A549 (cell line): ENCODE measurements around the gene TMEM213. TPM values are rescaled to one million over a fixed set of nuclear protein-coding genes. Genes with fewer than 3 reads are reported as not detected.

Experiments
- ATAC-seq, 2 experiments: fragments of 200-7000 bp in 1 of 2; fragments of >200 bp in 1 of 2; cut with Nextera tagmentation in 1 of 2; cut with Tn5 transposase in 1 of 2; 3 replicates each; pipeline versions ENCODE4 v1.8.0 to v1.9.1; 2018 to 2020; ENCODE audit warnings: mild to moderate bottlenecking in 1 of 2, moderate library complexity in 1 of 2
- CTCF ChIA-PET: fragments of 300-600 bp; sonication (Branson Sonifier 250); formaldehyde crosslinking; extraction: SDS; loops from one replicate; lab custom pipeline; 2021; ENCODE audit warnings: antibody characterized with exemption, inconsistent platforms; lab: Yijun Ruan, JAX
- POLR2A ChIA-PET: fragments of 350-600 bp; formaldehyde crosslinking; extraction: SDS; loops from one replicate; lab custom pipeline; 2021; ENCODE audit warnings: antibody characterized with exemption, inconsistent platforms; lab: Yijun Ruan, JAX
- DNase-seq, 2 experiments: peaks; one replicate each; pipeline versions ENCODE4 v3.0.0 to v3.0.0-alpha.2; 2011 to 2016; ENCODE audit warnings: low read depth in 1 of 2, low spot score in 1 of 2
- FAIRE-seq: peaks from 2 replicates; lab custom pipeline; 2011; peaks lifted over from hg19 to GRCh38; lab: Jason Lieb, UNC
- H3K27ac ChIP-seq, 2 experiments: fragments of >200 bp; sonication (Bioruptor Twin); formaldehyde crosslinking; 3 replicates each; pipeline ENCODE4 v1.5.1; 2016 to 2017
- H3K4me1 ChIP-seq: fragments of >200 bp; sonication (Bioruptor Twin); formaldehyde crosslinking; 3 replicates; pipeline ENCODE4 v1.6.1; 2016
- H3K4me2 ChIP-seq: fragments of >200 bp; sonication (Bioruptor Twin); formaldehyde crosslinking; 3 replicates; pipeline ENCODE4 v1.6.1; 2016
- H3K4me3 ChIP-seq: fragments of >200 bp; sonication (Bioruptor Twin); formaldehyde crosslinking; 3 replicates; pipeline ENCODE4 v1.5.1; 2016
- H3K9me3 ChIP-seq: fragments of >200 bp; sonication (Bioruptor Twin); formaldehyde crosslinking; 3 replicates; pipeline ENCODE4 v1.6.1; 2016
- CBX2 ChIP-seq: fragments of 200-600 bp; sonication (generic); IDR thresholded peaks from 2 replicates; pipeline ENCODE4 v1.6.1; 2016; ENCODE audit warnings: low read depth, mild to moderate bottlenecking, borderline replicate concordance
- CEBPB ChIP-seq, 2 experiments: fragments of >200 bp in 1 of 2; sonication (Bioruptor Twin) in 1 of 2; formaldehyde crosslinking in 1 of 2; IDR thresholded peaks; 2 replicates each; pipeline ENCODE4 v1.6.1; 2012 to 2016
- CHD4 ChIP-seq: fragments of 200-600 bp; sonication (generic); IDR thresholded peaks from 2 replicates; pipeline ENCODE4 v1.6.1; 2016; ENCODE audit warnings: antibody characterized with exemption, mild to moderate bottlenecking, borderline replicate concordance
- EHF ChIP-seq: fragments of 250-450 bp; sonication (Bioruptor Pico); IDR thresholded peaks from 2 replicates; pipeline ENCODE4 v1.5.0; 2020; ENCODE audit warnings: mild to moderate bottlenecking
- FOSL2 ChIP-seq, 2 experiments: fragments of 450-650 bp in 1 of 2; fragments of >200 bp in 1 of 2; sonication (Bioruptor Twin) in 1 of 2; formaldehyde crosslinking; IDR thresholded peaks; 2 replicates each; pipeline versions ENCODE4 v1.5.0 to v1.6.1; 2016 to 2020; ENCODE audit warnings: mild to moderate bottlenecking in 1 of 2, moderate library complexity in 1 of 2
- HDAC2 ChIP-seq: fragments of 200-600 bp; sonication (generic); IDR thresholded peaks from 2 replicates; pipeline ENCODE4 v1.6.1; 2016
- HES2 ChIP-seq: fragments of >200 bp; sonication (Bioruptor Twin); formaldehyde crosslinking; IDR thresholded peaks from 2 replicates; pipeline ENCODE4 v1.6.1; 2016
- HMGXB4 ChIP-seq: fragments of 250-450 bp; sonication (Bioruptor Pico); IDR thresholded peaks from 2 replicates; pipeline ENCODE4 v1.5.0; 2021; ENCODE audit warnings: mild to moderate bottlenecking, moderate library complexity, borderline replicate concordance
- KDM1A ChIP-seq: fragments of 200-600 bp; sonication (generic); IDR thresholded peaks from 2 replicates; pipeline ENCODE4 v1.6.1; 2016; ENCODE audit warnings: low read depth, mild to moderate bottlenecking
- MAFK ChIP-seq: fragments of 450-650 bp; IDR thresholded peaks from 2 replicates; pipeline ENCODE4 v1.6.1; 2014; ENCODE audit not compliant: partially characterized antibody
- MAZ ChIP-seq: fragments of 150-350 bp; IDR thresholded peaks from 2 replicates; pipeline ENCODE4 v1.6.1; 2014; ENCODE audit warnings: antibody characterized with exemption, low read depth, low read length, borderline replicate concordance
- MYC ChIP-seq: IDR thresholded peaks from 2 replicates; pipeline ENCODE4 v1.6.1; 2012; ENCODE audit warnings: mild to moderate bottlenecking, inconsistent platforms, low read length, improper control_type of control experiment, borderline replicate concordance
- NR3C1 ChIP-seq: fragments of >200 bp; sonication (Bioruptor Twin); formaldehyde crosslinking; IDR thresholded peaks from 3 replicates; pipeline ENCODE4 v1.6.1; 2017
- PHF8 ChIP-seq: fragments of 200-600 bp; sonication (generic); IDR thresholded peaks from 2 replicates; pipeline ENCODE4 v1.6.1; 2016; ENCODE audit warnings: low read depth, mild to moderate bottlenecking, antibody characterized with exemption, moderate library complexity, borderline replicate concordance
- RAD21 ChIP-seq, 2 experiments: fragments of >200 bp in 1 of 2; sonication (Bioruptor Twin) in 1 of 2; formaldehyde crosslinking in 1 of 2; IDR thresholded peaks in 1 of 2; conservative IDR thresholded peaks in 1 of 2; 2 replicates in 1 of 2; 3 replicates in 1 of 2; pipeline ENCODE4 v1.6.1; 2012 to 2018; ENCODE audit warnings: inconsistent platforms in 1 of 2
- RCOR1 ChIP-seq: fragments of 150-350 bp; IDR thresholded peaks from 2 replicates; pipeline ENCODE4 v1.6.1; 2014; ENCODE audit warnings: antibody characterized with exemption, low read length, low read depth
- ZC3H11A ChIP-seq: fragments of 450-650 bp; IDR thresholded peaks from 2 replicates; pipeline ENCODE4 v1.6.1; 2014; ENCODE audit warnings: antibody characterized with exemption, mild to moderate bottlenecking
- ZFP36 ChIP-seq: fragments of 450-650 bp; IDR thresholded peaks from 2 replicates; pipeline ENCODE4 v1.6.1; 2014; ENCODE audit warnings: borderline replicate concordance; ENCODE audit not compliant: partially characterized antibody
- WGBS: methylation state at CpG from one replicate; pipeline ENCODE4 v1.1.6; 2017; ENCODE audit errors: missing lambda C conversion rate; 5-methylcytosine and 5-hydroxymethylcytosine counted together
- polyA plus RNA-seq, 4 experiments: library from polyadenylated mRNA; depleted of rRNA in 3 of 4; stranded (reverse); fragments of >200 nt; fragmentation: RNase III in 1 of 4; extraction: RNeasy Plus Mini Kit Qiagen cat#74134 plus additional on column Dnase treatment in 1 of 4; gene quantifications; 2 replicates in 3 of 4; 3 replicates in 1 of 4; pipeline ENCODE4 v1.2.3, GENCODE V29; 2011 to 2017
- TF ChIP-seq, protein P1 (sequence below): fragments of 450-650 bp; IDR thresholded peaks from 2 replicates; pipeline ENCODE4 v1.6.1; 2014; ENCODE audit warnings: antibody characterized with exemption
- TF ChIP-seq, protein P2 (sequence below): fragments of >200 bp; sonication (Bioruptor Twin); formaldehyde crosslinking; IDR thresholded peaks from 3 replicates; pipeline ENCODE4 v1.6.1; 2016
- TF ChIP-seq, protein P3 (sequence below): IDR thresholded peaks from 2 replicates; pipeline ENCODE4 v1.6.1; 2012
- TF ChIP-seq, protein P4 (sequence below): fragments of >200 bp; sonication (Bioruptor Twin); formaldehyde crosslinking; IDR thresholded peaks from 3 replicates; pipeline ENCODE4 v1.5.1; 2016

The TMEM213 gene
- polyA plus RNA-seq, 2 of the 4 experiments (the other 2 are of a cell fraction) = not detected

DNA sequence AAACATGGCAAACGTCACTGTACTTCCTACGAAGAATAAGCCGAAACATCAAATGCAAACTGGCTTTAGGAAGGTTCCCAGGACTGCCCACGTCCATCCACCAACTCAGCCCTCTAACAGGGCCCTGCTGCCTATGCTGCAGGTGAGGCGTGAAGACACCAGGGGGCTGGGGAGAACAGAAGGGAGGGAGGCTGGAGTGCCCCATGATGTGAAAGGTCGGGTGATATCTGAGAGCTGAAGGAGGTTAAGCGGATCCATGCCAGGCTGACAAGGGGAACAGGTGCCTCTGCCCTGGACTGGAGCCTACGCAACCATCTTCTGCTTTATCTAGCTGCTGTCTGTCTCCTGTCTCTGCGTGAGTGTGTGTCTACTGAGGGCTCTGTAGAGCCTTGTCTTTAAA, 40.4 kb downstream of the TMEM213 start:
- Histone ChIP-seq H3K27ac (no peak overlapping the region), H3K4me1 (peaks cover 10% of the 10 kb centered on the region; the same call in 2 of the 3 replicates), H3K4me2 (no peak overlapping the region), H3K9me3 (no peaks in the 10 kb centered on the region), H3K4me3 (no peak overlapping the region)
- WGBS = 91% methylated on average over 9 of the region's 9 CpGs
- no peak for FAIRE-seq
- ChIA-PET POLR2A (no interaction called here), CTCF (interaction anchor here (0.6 kb wide), 1 partner anchor 270 kb away, joined by 3 read pairs; no protein-coding TSS in a partner anchor)
- TF ChIP-seq HMGXB4 (CRISPR knock-in tag) (no peak), PHF8 (no peak), MAZ (no peak), EHF (CRISPR knock-in tag) (no peak), ZFP36 (no peak), RAD21 (conservative IDR thresholded peaks at IDR 0.05 in 1 of 2, IDR thresholded peaks at IDR 0.05 in 1 of 2) (no peak), KDM1A (no peak), MYC (no peak), HES2 (no peak), ZC3H11A (no peak), HDAC2 (no peak), CBX2 (no peak), RCOR1 (no peak), CHD4 (no peak), CEBPB (IDR thresholded peaks at IDR 0.05) (no peak)
- TF ChIP-seq, protein P1, sequence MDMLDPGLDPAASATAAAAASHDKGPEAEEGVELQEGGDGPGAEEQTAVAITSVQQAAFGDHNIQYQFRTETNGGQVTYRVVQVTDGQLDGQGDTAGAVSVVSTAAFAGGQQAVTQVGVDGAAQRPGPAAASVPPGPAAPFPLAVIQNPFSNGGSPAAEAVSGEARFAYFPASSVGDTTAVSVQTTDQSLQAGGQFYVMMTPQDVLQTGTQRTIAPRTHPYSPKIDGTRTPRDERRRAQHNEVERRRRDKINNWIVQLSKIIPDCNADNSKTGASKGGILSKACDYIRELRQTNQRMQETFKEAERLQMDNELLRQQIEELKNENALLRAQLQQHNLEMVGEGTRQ = no peak
- TF ChIP-seq, protein P2, sequence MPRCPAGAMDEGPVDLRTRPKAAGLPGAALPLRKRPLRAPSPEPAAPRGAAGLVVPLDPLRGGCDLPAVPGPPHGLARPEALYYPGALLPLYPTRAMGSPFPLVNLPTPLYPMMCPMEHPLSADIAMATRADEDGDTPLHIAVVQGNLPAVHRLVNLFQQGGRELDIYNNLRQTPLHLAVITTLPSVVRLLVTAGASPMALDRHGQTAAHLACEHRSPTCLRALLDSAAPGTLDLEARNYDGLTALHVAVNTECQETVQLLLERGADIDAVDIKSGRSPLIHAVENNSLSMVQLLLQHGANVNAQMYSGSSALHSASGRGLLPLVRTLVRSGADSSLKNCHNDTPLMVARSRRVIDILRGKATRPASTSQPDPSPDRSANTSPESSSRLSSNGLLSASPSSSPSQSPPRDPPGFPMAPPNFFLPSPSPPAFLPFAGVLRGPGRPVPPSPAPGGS = no peak
- TF ChIP-seq, protein P3, sequence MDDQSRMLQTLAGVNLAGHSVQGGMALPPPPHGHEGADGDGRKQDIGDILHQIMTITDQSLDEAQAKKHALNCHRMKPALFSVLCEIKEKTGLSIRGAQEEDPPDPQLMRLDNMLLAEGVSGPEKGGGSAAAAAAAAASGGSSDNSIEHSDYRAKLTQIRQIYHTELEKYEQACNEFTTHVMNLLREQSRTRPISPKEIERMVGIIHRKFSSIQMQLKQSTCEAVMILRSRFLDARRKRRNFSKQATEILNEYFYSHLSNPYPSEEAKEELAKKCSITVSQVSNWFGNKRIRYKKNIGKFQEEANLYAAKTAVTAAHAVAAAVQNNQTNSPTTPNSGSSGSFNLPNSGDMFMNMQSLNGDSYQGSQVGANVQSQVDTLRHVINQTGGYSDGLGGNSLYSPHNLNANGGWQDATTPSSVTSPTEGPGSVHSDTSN = no peak
- TF ChIP-seq, protein P4, sequence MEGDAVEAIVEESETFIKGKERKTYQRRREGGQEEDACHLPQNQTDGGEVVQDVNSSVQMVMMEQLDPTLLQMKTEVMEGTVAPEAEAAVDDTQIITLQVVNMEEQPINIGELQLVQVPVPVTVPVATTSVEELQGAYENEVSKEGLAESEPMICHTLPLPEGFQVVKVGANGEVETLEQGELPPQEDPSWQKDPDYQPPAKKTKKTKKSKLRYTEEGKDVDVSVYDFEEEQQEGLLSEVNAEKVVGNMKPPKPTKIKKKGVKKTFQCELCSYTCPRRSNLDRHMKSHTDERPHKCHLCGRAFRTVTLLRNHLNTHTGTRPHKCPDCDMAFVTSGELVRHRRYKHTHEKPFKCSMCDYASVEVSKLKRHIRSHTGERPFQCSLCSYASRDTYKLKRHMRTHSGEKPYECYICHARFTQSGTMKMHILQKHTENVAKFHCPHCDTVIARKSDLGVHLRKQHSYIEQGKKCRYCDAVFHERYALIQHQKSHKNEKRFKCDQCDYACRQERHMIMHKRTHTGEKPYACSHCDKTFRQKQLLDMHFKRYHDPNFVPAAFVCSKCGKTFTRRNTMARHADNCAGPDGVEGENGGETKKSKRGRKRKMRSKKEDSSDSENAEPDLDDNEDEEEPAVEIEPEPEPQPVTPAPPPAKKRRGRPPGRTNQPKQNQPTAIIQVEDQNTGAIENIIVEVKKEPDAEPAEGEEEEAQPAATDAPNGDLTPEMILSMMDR = no peak
- ATAC-seq = peak; percentile 52 to 55; a peak in 3 of 6 replicates
- DNase-seq = no peak

- ATAC-seq = peak; percentile 79 to 94; a peak in 5 of 6 replicates
- CTCF ChIA-PET = interaction anchor here (1.2 to 1.8 kb wide), 2 partner anchors 23 to 234 kb away, joined by 3 to 4 read pairs; no protein-coding TSS in a partner anchor
- H3K27ac ChIP-seq = peak overlapping the region; percentile 27 to 79; a peak in 4 of 6 replicates
- peak; percentile 15 to 50 for DNase-seq
- peak; percentile 93 for FAIRE-seq
- peak overlapping the region; percentile 34 for H3K4me2 ChIP-seq
- WGBS = 73% methylated on average over 9 of the region's 12 CpGs
- TF ChIP-seq NR3C1 (no peak), FOSL2 (IDR thresholded peaks at IDR 0.05) (no peak), FOSL2 (CRISPR knock-in tag; IDR thresholded peaks at IDR 0.05) (peak; percentile 29), MAFK (peak; percentile 36)
- POLR2A ChIA-PET = interaction anchor here (0.5 kb wide), 1 partner anchor 21 kb away, joined by 3 read pairs; no protein-coding TSS in a partner anchor
- no peak overlapping the region for H3K4me3 ChIP-seq
- peaks cover 10% of the 10 kb centered on the region; the same call in 2 of the 3 replicates for H3K4me1 ChIP-seq
- no peaks in the 10 kb centered on the region for H3K9me3 ChIP-seq
Measured at GRCh38 chr7:138842111-138842510, 44.3 kb downstream of the TMEM213 start.
